HL-60 (cell line): ENCODE measurements around the gene THY1.
"Not testable (repeated sequence)": the region's sequence is repeated elsewhere in the genome, so short reads cannot be mapped to it uniquely, and the experiment has no call there.

Experiments
- POLR2AphosphoS5 ChIP-seq: IDR thresholded peaks from 2 replicates; pipeline ENCODE4 v1.6.1; 2012; ENCODE audit warnings: low read depth
- SPI1 ChIP-seq: IDR thresholded peaks from 2 replicates; pipeline ENCODE4 v1.6.1; 2012; ENCODE audit warnings: low read depth, mild to moderate bottlenecking, borderline replicate concordance
- TF ChIP-seq, protein P1 (sequence below): IDR thresholded peaks from one replicate; pipeline ENCODE4 v1.5.1; 2011; ENCODE audit warnings: low read length, control low read depth, inconsistent platforms; ENCODE audit not compliant: insufficient read depth

DNA sequence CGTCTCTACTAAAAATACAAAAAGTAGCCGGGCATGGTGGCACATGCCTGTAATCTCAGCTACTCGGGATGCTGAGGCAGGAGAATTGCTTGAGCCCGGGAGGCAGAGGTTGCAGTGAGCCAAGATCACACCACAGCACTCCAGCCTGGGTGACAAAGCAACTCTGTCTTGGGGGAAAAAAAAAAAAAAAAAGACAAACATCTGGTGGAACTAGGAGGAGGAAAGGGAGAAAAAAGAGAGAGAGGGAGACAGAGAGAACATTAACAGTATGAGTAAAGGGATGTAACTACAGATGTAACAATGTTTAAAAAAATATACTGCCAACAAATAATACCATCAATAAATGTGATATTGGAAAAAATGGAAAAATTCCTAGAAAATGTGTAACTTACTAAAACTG lies 32.3 kb upstream of the THY1 start:
- TF ChIP-seq, protein P1, sequence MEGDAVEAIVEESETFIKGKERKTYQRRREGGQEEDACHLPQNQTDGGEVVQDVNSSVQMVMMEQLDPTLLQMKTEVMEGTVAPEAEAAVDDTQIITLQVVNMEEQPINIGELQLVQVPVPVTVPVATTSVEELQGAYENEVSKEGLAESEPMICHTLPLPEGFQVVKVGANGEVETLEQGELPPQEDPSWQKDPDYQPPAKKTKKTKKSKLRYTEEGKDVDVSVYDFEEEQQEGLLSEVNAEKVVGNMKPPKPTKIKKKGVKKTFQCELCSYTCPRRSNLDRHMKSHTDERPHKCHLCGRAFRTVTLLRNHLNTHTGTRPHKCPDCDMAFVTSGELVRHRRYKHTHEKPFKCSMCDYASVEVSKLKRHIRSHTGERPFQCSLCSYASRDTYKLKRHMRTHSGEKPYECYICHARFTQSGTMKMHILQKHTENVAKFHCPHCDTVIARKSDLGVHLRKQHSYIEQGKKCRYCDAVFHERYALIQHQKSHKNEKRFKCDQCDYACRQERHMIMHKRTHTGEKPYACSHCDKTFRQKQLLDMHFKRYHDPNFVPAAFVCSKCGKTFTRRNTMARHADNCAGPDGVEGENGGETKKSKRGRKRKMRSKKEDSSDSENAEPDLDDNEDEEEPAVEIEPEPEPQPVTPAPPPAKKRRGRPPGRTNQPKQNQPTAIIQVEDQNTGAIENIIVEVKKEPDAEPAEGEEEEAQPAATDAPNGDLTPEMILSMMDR: not testable (repeated sequence)
- TF ChIP-seq POLR2AphosphoS5, SPI1: not testable (repeated sequence)
